H9 (cell line): ENCODE data around the gene PHF1. TPM values are rescaled to one million over a fixed set of nuclear protein-coding genes. Genes with fewer than 3 reads are reported as not detected.
A peak's percentile ranks its signal among the peaks of the same experiment; 100 is the strongest.

Source experiments
- DNase-seq: peaks from one replicate; pipeline ENCODE4 v3.0.0-alpha.2; 2017
- H2AFZ ChIP-seq: one replicate; pipeline ENCODE4 v1.6.1; 2013; ENCODE audit warnings: mild to moderate bottlenecking, low read length, control low read depth, moderate library complexity
- H2AK5ac ChIP-seq: 2 replicates; pipeline ENCODE4 v1.6.1; 2013; ENCODE audit warnings: low read length, control low read depth, mixed read lengths; ENCODE audit not compliant: insufficient read length
- H2BK120ac ChIP-seq: one replicate; pipeline ENCODE4 v1.6.1; 2013; ENCODE audit warnings: low read depth, mild to moderate bottlenecking, low read length, control low read depth, inconsistent platforms; ENCODE audit not compliant: poor library complexity, severe bottlenecking
- H2BK12ac ChIP-seq: 2 replicates; pipeline ENCODE4 v1.6.1; 2013; ENCODE audit warnings: low read length, control low read depth, mixed read lengths, low read depth; ENCODE audit not compliant: insufficient read length
- H2BK15ac ChIP-seq: 2 replicates; pipeline ENCODE4 v1.6.1; 2013; ENCODE audit warnings: low read depth, low read length, control low read depth
- H2BK20ac ChIP-seq: one replicate; pipeline ENCODE4 v1.6.1; 2013; ENCODE audit warnings: low read depth, mild to moderate bottlenecking, low read length, control low read depth, inconsistent platforms; ENCODE audit not compliant: poor library complexity, severe bottlenecking
- H2BK5ac ChIP-seq: 2 replicates; pipeline ENCODE4 v1.6.1; 2013; ENCODE audit warnings: low read length, control low read depth, mixed read lengths; ENCODE audit not compliant: insufficient read length
- H3K14ac ChIP-seq: 2 replicates; pipeline ENCODE4 v1.6.1; 2013; ENCODE audit warnings: low read length, control low read depth; ENCODE audit not compliant: insufficient read depth
- H3K18ac ChIP-seq: 2 replicates; pipeline ENCODE4 v1.6.1; 2013; ENCODE audit warnings: low read depth, mild to moderate bottlenecking, mixed read lengths, low read length, control low read depth; ENCODE audit not compliant: insufficient read length
- H3K23ac ChIP-seq: 2 replicates; pipeline ENCODE4 v1.6.1; 2013; ENCODE audit warnings: low read length, control low read depth, mixed read lengths, low read depth; ENCODE audit not compliant: insufficient read length
- H3K23me2 ChIP-seq: 2 replicates; pipeline ENCODE4 v1.6.1; 2013; ENCODE audit warnings: low read depth, mild to moderate bottlenecking, mixed read lengths, low read length, control low read depth; ENCODE audit not compliant: insufficient read length, poor library complexity, severe bottlenecking
- H3K27ac ChIP-seq: 2 replicates; pipeline ENCODE4 v1.5.1; 2013; ENCODE audit warnings: low read length, control low read depth, mixed read lengths, low read depth; ENCODE audit not compliant: insufficient read length
- H3K27me3 ChIP-seq: 2 replicates; pipeline ENCODE4 v1.6.1; 2013; ENCODE audit warnings: low read length, control low read depth, inconsistent platforms; ENCODE audit not compliant: insufficient read depth
- H3K4ac ChIP-seq: 2 replicates; pipeline ENCODE4 v1.6.1; 2013; ENCODE audit warnings: low read depth, mild to moderate bottlenecking, control low read depth, inconsistent platforms, low read length, moderate library complexity
- H3K4me1 ChIP-seq: 2 replicates; pipeline ENCODE4 v1.6.1; 2013; ENCODE audit warnings: low read length, control low read depth, inconsistent platforms; ENCODE audit not compliant: insufficient read depth
- H3K4me2 ChIP-seq: 2 replicates; pipeline ENCODE4 v1.6.1; 2013; ENCODE audit warnings: low read length, control low read depth, mixed read lengths; ENCODE audit not compliant: insufficient read length, insufficient read depth
- H3K56ac ChIP-seq: 2 replicates; pipeline ENCODE4 v1.6.1; 2013; ENCODE audit warnings: low read depth, mild to moderate bottlenecking, mixed read lengths, low read length, control low read depth; ENCODE audit not compliant: insufficient read length
- H3K79me1 ChIP-seq: 2 replicates; pipeline ENCODE4 v1.6.1; 2013; ENCODE audit warnings: low read depth, mild to moderate bottlenecking, moderate library complexity, low read length, control low read depth, inconsistent platforms; ENCODE audit not compliant: insufficient read depth, poor library complexity, severe bottlenecking
- H3K79me2 ChIP-seq: 2 replicates; pipeline ENCODE4 v1.6.1; 2013; ENCODE audit warnings: low read length, control low read depth, inconsistent platforms; ENCODE audit not compliant: insufficient read depth
- H3K9ac ChIP-seq: 2 replicates; pipeline ENCODE4 v1.6.1; 2013; ENCODE audit warnings: low read length, control low read depth, mixed read lengths; ENCODE audit not compliant: insufficient read length; ENCODE audit errors: extremely low read depth
- H3K9me3 ChIP-seq: one replicate; pipeline ENCODE4 v1.6.1; 2013; ENCODE audit warnings: low read depth, low read length, inconsistent platforms; ENCODE audit not compliant: control insufficient read depth
- H3T11ph ChIP-seq: one replicate; pipeline ENCODE4 v1.6.1; 2013; ENCODE audit warnings: mild to moderate bottlenecking, low read length, control low read depth, inconsistent platforms
- H4K20me1 ChIP-seq: one replicate; pipeline ENCODE4 v1.6.1; 2013; ENCODE audit not compliant: control insufficient read depth, insufficient read length, insufficient read depth
- H4K5ac ChIP-seq: 2 replicates; pipeline ENCODE4 v1.6.1; 2013; ENCODE audit warnings: low read depth, mild to moderate bottlenecking, mixed read lengths, low read length, control low read depth; ENCODE audit not compliant: insufficient read length
- H4K8ac ChIP-seq: replicated peaks from 2 replicates; pipeline ENCODE4 v1.6.1; 2013; ENCODE audit warnings: low read length, control low read depth, mixed read lengths, low read depth; ENCODE audit not compliant: insufficient read length
- H4K91ac ChIP-seq: 2 replicates; pipeline ENCODE4 v1.6.1; 2013; ENCODE audit warnings: low read depth, mild to moderate bottlenecking, moderate library complexity, mixed read lengths, low read length, control low read depth; ENCODE audit not compliant: insufficient read length
- H3K27ac Mint-ChIP-seq, 3 experiments: 2 replicates in 2 of 3; 3 replicates in 1 of 3; pipeline ENCODE4 v1.8.0; 2020 to 2021; ENCODE audit warnings: mixed read lengths in 3 of 3, mild to moderate bottlenecking in 1 of 3, moderate library complexity in 1 of 3
- H3K27me3 Mint-ChIP-seq: 2 replicates; pipeline ENCODE4 v1.8.0; 2021; ENCODE audit warnings: low read depth, mild to moderate bottlenecking, moderate library complexity, mixed read lengths
- H3K36me3 Mint-ChIP-seq, 3 experiments: 2 replicates in 2 of 3; 3 replicates in 1 of 3; pipeline ENCODE4 v1.8.0; 2020 to 2021; ENCODE audit warnings: low read depth in 3 of 3, mixed read lengths in 3 of 3; ENCODE audit not compliant: insufficient read depth in 1 of 3
- H3K4me1 Mint-ChIP-seq, 2 experiments: 2 replicates each; pipeline ENCODE4 v1.8.0; 2020; ENCODE audit warnings: mixed read lengths in 2 of 2
- H3K4me3 Mint-ChIP-seq, 2 experiments: 2 replicates in 1 of 2; 3 replicates in 1 of 2; pipeline ENCODE4 v1.8.0; 2020 to 2021; ENCODE audit warnings: mild to moderate bottlenecking in 2 of 2, mixed read lengths in 2 of 2, moderate library complexity in 1 of 2
- H3K9me3 Mint-ChIP-seq, 2 experiments: 2 replicates in 1 of 2; 3 replicates in 1 of 2; pipeline ENCODE4 v1.8.0; 2020; ENCODE audit warnings: mild to moderate bottlenecking in 2 of 2, mixed read lengths in 2 of 2, moderate library complexity in 1 of 2
- CTCF ChIP-seq: fragments of 200-600 bp; sonication (generic); conservative IDR thresholded peaks from 3 replicates; pipeline ENCODE4 v1.8.0; 2021; ENCODE audit warnings: antibody characterized with exemption, mild to moderate bottlenecking
- WGBS: extraction: QIAGEN DNeasy Blood & Tissue Kit; methylation state at CpG from one replicate; pipeline ENCODE4 v1.1.7; 2013; ENCODE audit warnings: missing lambda C conversion rate, low lambda C conversion rate, mixed read lengths; ENCODE audit not compliant: insufficient read length; ENCODE audit errors: extremely low coverage; 5-methylcytosine and 5-hydroxymethylcytosine counted together
- total RNA-seq: library from RNA; stranded (reverse); gene quantifications from 2 replicates; pipeline ENCODE4 v1.2.1, GENCODE V29; 2021

PHF1 gene
- total RNA-seq, 1 experiment from 2014 or later: 56.8 TPM

- peaks cover 30 to 67% (median 64%) of the 10 kb centered on the region in 3 experiments for H3K36me3 Mint-ChIP-seq
- no CpG with 5 or more reads among the region's 10 CpGs for WGBS
- H3K9me3 Mint-ChIP-seq: no peaks in the 10 kb centered on the region
- Histone ChIP-seq H2BK15ac (no peak overlapping the region), H3K27me3 (no peaks in the 10 kb centered on the region), H3K4me1 (no peaks in the 10 kb centered on the region), H3K18ac (no peak overlapping the region), H3K79me1 (no peaks in the 10 kb centered on the region), H2BK20ac (no peak overlapping the region), H3T11ph (no peak overlapping the region), H4K8ac (no peak overlapping the region), H3K14ac (no peak overlapping the region), H2BK5ac (no peak overlapping the region), H3K9ac (no peak overlapping the region), H4K91ac (no peak overlapping the region), H2AK5ac (no peak overlapping the region), H3K27ac (no peak overlapping the region), H3K23me2 (peaks cover 20% of the 10 kb centered on the region), H3K79me2 (peaks cover 10% of the 10 kb centered on the region; the same call in 1 of the 2 replicates), H3K9me3 (no peaks in the 10 kb centered on the region), H4K20me1 (no peaks in the 10 kb centered on the region), H3K56ac (no peak overlapping the region), H2BK120ac (no peak overlapping the region), H3K23ac (no peak overlapping the region), H2BK12ac (no peak overlapping the region), H4K5ac (no peak overlapping the region), H2AFZ (no peak overlapping the region), H3K4ac (no peak overlapping the region), H3K4me2 (no peak overlapping the region)
- peaks cover 35 to 52% of the 10 kb centered on the region in 2 experiments for H3K4me1 Mint-ChIP-seq
- no peak for DNase-seq
- peak overlapping the region in 1 of 3 experiments; percentile 49; a peak in 1 of 7 replicates for H3K27ac Mint-ChIP-seq
- H3K27me3 Mint-ChIP-seq: peaks cover 1% of the 10 kb centered on the region
- peak overlapping the region; percentile 76 to 86 for H3K4me3 Mint-ChIP-seq
- TF ChIP-seq CTCF: no peak
Measured at GRCh38 chr6:33412140-33413009, 1.6 kb downstream of the PHF1 start.
